ENCODE data around the gene CALD1.
A peak's percentile ranks its signal among the peaks of the same experiment; 100 is the strongest.

CALD1 gene

GRCh38 chr7:134859783-134860182 lies 80.3 kb downstream of the CALD1 start:
- DNase-seq (ENCODE audit: low read depth), result no peak

- peak; percentile 14 for DNase-seq (ENCODE audit: low read depth)
Measured at GRCh38 chr7:134865001-134865845, 85.8 kb downstream of the CALD1 start.

- DNase-seq (ENCODE audit: low read depth), result no peak
Measured at GRCh38 chr7:134866617-134867016, 87.2 kb downstream of the CALD1 start.

- no peak for DNase-seq (ENCODE audit: low read depth)
Measured at GRCh38 chr7:134870156-134870555, 90.7 kb downstream of the CALD1 start.

- DNase-seq (ENCODE audit: low read depth), result no peak
Measured at GRCh38 chr7:134870781-134871180, 91.3 kb downstream of the CALD1 start.

- no peak for DNase-seq (ENCODE audit: low read depth)
Measured at GRCh38 chr7:134873253-134873652, 93.8 kb downstream of the CALD1 start.

- no peak for DNase-seq (ENCODE audit: low read depth)
Measured at GRCh38 chr7:134874407-134874806, 95.0 kb downstream of the CALD1 start.

- no peak for DNase-seq (ENCODE audit: low read depth)
Measured at GRCh38 chr7:134875867-134876266, 96.4 kb downstream of the CALD1 start.

- no peak for DNase-seq (ENCODE audit: low read depth)
Measured at GRCh38 chr7:134878746-134879357, 99.4 kb downstream of the CALD1 start.

- DNase-seq (ENCODE audit: low read depth), result no peak
Measured at GRCh38 chr7:134879815-134880475, 100.5 kb downstream of the CALD1 start.

- DNase-seq (ENCODE audit: low read depth), result no peak
Measured at GRCh38 chr7:134882481-134882880, 103.0 kb downstream of the CALD1 start.

GRCh38 chr7:134885967-134886352 lies 106.5 kb downstream of the CALD1 start:
- DNase-seq (ENCODE audit: low read depth), result no peak

GRCh38 chr7:134886353-134887057 lies 107.1 kb downstream of the CALD1 start:
- DNase-seq (ENCODE audit: low read depth), result no peak

GRCh38 chr7:134887523-134887922 lies 108.1 kb downstream of the CALD1 start:
- DNase-seq (ENCODE audit: low read depth), result no peak

- DNase-seq (ENCODE audit: low read depth), result no peak
Measured at GRCh38 chr7:134888141-134888740, 108.8 kb downstream of the CALD1 start.

- DNase-seq (ENCODE audit: low read depth), result no peak
Measured at GRCh38 chr7:134890246-134891240, 111.1 kb downstream of the CALD1 start.

GRCh38 chr7:134891262-134891695 lies 111.8 kb downstream of the CALD1 start:
- no peak for DNase-seq (ENCODE audit: low read depth)

- no peak for DNase-seq (ENCODE audit: low read depth)
Measured at GRCh38 chr7:134891696-134892678, 112.6 kb downstream of the CALD1 start.

- no peak for DNase-seq (ENCODE audit: low read depth)
Measured at GRCh38 chr7:134892963-134893362, 113.5 kb downstream of the CALD1 start.
